Forelimb muscle (tissue), 1 donor: ENCODE results near the gene POLR2J. TPM values are rescaled to one million over a fixed set of nuclear protein-coding genes. Genes with fewer than 3 reads are reported as not detected.
A peak's percentile ranks its signal among the peaks of the same experiment; 100 is the strongest.
"Not testable (repeated sequence)": the region's sequence is repeated elsewhere in the genome, so short reads cannot be mapped to it uniquely, and the experiment has no call there.

Experiments
- DNase-seq: peaks from one replicate; pipeline ENCODE4 v3.0.0-alpha.2; 2013; ENCODE audit warnings: low read depth
- polyA plus RNA-seq: library from polyadenylated mRNA; unstranded; fragments of 120-200 nt; gene quantifications from one replicate; pipeline ENCODE4 v1.2.1, GENCODE V29; 2013; ENCODE audit not compliant: insufficient read length

Gene POLR2J
- polyA plus RNA-seq, 1 donor = 28.0 TPM

DNA sequence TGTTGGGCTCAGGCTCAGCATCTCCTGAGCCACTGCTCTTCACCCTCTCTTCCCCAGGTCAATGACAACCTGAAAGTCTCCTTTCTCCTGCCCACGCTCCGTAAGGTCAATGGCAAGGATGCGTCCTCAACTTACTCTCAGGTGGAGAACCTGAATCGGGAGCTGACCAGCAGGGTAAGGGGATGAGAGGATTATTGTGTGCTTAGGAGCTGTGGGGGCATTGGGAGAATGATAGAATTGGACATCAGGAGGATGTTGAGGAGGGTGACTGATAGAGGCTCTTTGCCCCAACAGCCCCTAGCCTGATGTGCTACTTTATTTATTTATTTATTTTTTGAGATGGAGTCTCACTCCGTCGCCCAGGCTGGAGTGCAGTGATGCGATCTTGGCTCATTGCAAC, 12.6 kb downstream of the POLR2J start:
- DNase-seq = no peak

DNA sequence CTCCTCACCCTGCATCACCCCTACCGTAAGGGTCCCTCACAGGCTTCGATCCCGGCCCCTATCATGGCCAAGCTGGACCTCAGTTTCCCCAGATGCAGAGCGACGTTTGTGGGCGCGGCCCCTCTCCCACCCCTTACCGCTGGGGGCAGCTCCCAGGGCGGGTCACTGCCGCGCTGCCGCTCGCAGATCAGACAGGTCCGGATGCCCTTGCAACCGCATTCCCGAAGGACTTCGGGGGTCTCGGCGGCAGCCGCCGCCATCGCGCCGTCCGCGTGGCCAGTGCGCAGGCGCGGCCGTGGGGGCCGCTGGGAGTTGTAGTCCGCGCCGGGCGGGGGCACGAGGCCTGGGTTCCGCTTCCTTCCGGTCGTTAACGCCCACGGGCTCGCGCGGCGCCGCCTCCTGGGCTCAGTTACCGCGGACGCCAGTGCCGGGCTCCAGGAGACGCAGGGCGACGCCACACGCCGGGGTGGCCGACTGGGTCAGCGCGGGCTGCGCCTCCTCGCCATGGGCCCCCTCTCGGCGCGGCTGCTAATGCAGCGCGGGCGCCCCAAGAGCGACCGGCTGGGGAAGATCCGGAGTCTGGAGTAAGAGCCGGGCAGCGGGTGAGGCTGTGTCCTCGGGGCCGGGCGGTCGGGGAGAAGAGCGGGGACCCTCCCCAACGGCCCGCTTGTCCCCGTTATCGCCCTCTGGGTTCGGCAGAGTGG, 14.0 kb downstream of the POLR2J start, which contains the start of the genes ALKBH4 and LRWD1:
Gene ALKBH4 (minus strand): TSS at position 287 of the 704 bp plus-strand sequence. CDS start 27 bp downstream, at position 260.
Gene LRWD1 (plus strand): TSS at position 408 of the 704 bp plus-strand sequence. CDS start 97 bp downstream, at position 505.
- DNase-seq = peak; percentile 65

DNA sequence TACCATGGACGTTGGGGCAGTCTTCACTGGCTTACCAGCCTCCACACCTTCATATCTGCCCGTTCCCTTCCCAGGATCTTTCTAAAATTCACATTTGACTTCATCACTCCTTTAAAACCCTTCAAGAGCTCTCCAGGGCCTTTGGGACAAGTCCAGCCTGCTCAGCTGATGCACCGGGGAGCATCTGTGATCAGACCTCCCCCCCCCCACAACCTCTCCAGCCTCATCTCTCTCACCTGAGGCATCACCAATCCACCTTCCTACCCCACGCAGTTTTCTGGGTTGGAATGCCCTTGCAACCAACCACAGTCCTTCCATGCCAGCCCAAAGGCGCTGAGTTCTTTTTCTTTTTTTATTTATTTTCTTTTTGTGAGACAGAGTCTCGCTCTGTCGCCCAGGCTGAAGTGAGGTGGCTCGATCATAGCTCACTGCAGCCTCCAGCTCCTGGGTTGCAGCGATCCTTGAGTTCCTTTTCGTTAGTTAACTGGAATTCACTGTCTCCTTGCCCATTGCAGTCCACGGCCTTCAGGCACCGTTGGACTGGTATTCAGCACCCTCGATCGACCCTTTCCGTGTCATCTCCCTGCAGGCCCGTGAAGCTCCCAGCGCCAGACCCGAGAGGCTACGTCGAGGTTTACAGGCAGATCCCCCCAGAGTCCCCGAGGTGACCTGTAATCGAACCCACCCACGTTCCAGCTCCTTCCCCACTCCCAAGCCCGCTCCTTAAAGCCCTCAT, 14.7 kb downstream of the POLR2J start:
- no peak for DNase-seq

DNA sequence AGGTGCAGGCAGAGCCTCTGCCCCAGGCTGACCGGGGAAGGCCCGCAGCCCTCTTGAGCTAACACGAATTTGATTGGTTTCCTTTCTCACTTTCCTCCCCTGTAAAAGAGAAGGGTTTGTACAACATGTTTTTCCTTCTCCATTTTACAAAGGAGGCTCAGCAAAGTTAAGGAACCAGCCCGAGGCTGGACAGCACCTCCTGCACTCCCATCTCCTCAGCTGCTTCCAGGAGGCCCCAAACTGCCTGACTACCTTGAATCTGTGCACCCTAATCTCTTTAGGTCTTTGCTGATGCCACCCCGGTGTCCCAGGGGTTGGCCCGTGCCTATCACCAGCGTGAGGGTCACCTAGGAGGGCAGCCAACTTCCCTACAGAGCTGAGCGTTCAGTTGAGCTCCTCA, 18.3 kb downstream of the POLR2J start:
- no peak for DNase-seq

DNA sequence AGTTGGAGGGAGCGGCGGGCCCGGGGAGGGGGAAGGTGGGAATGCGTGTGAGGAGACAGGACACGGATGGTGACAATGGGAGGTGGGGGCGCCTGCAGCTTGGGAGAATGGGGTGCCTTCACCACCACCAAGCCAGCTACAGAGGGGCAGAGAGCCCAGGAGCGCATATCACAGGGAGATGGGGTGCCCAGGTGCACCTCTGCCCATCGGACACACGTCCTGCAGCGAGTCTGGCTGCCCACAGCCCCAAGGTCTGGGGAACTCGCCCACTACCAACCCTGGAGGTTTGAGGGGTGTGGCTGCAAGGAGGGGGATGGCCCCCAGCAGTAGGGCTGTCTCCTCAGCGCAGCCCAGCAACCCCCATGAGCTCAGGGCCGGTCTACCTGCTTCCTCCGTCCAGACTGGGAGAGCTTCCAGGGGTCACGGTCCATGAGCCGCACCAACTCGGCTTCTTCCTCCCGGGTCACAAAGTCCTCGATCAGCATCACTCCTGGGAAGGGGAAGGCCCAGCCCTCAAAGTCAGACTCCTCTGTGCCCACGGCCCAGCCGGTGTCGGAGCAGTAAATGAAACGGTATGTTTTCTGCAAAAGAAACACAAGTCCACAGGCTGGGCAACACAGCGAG, 19.4 kb downstream of the POLR2J start:
- DNase-seq = no peak

DNA sequence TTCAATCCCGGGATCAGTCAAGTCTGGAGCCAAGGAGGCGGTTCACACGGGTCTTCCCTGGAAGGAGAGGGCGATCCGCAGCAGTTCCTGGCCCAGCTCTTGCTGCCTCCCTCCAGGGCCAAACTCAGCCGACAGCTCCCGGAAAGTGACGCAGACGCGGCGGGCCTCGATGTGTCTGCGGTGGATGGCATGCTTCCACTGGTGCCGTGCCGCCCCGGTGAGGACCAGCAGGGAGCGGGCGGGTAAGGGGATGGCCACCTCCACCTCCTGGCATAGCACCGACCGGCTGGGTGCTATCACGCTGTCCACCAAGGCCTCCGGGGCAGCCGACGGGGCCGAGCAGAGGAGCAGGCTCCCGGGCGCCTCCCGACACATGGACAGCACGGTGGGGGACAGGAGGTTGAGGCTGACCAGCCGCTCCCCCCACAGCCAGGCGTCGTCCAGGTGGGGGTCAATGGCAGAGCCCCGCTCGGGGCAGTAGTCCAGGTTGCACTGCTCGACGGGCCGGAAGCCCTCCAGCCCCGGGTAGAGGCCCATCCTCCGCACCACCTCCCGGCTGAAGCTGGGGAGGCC, 21.3 kb downstream of the POLR2J start:
- no peak for DNase-seq

DNA sequence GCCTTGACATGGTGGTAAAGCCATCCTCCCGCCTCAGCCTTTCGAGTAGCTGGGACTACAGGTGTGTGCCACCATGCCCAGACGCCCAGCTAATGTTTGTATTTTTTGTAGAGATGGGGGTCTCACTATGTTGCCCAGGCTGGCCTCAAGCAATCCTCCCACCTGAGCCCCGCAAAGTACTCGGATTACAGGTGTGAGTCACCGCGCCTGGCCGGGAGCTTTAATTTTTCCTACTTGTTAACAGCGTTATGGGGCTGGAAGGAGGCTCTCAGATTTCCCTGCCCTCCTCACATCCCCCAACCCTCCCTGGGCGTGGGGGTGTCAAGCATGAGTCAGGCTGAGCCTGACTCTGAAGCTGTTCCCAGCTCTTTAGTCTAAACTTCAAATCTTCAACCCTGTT, 22.4 kb downstream of the POLR2J start:
- DNase-seq = no peak

DNA sequence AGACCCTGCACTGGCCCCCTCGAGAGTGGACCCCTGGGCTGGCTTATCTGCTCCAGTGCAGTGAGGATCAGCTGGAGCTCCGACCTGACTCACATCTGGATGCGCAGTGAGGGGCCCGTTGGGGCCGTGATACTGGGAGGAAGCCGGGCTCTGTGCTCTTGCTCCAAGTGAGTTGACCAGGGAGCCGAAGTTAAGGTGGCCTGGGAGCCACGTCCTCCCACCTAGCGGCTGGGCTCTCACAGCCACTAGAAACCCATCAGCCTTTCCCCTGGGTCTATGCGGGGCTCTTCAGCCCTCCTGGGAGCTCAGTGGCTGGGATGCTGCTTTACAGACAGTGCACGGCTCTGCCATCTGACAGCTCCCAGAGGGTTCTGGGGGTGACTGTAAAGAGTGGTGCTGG, 23.1 kb downstream of the POLR2J start:
- DNase-seq = no peak

DNA sequence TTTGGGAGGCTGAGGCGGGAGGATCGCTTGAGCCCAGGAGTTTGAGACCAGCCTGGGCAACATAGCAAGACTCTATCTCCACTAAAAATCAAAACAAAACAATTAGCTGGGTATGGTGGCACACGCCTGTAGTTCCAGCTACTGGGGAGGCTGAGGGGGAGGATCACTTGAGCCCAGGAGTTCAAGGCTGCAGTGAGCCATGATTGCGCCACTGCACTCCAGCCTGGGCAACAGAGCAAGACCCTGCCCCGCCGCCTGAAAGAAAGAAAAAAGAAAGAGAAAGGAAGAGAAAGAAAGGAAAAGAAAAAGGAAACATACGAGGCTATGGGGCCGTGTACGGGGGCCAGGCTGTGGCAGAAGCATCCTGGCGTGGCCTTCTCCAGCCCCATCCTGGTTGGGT, 23.8 kb downstream of the POLR2J start:
- DNase-seq = not testable (repeated sequence)

DNA sequence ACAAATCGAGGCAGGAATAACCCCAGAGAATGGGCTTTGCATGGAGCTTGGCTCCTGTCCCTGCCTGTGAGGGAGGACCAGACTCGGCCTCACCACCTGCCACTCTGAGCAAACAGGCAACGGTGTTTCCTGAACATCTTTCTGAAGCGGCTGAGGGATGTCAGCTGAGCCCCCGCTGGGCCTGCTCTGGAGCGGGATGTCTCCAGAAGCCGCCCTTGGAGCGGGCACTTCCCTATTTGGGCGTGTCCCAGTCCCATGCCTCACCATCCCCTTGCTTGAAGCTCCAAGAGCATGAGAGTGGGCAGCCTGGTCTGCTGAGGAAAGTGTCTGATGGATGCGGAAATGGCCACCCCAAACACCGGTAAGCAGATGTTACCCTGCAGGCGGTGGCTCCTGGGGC, 24.3 kb downstream of the POLR2J start:
- DNase-seq = no peak

DNA sequence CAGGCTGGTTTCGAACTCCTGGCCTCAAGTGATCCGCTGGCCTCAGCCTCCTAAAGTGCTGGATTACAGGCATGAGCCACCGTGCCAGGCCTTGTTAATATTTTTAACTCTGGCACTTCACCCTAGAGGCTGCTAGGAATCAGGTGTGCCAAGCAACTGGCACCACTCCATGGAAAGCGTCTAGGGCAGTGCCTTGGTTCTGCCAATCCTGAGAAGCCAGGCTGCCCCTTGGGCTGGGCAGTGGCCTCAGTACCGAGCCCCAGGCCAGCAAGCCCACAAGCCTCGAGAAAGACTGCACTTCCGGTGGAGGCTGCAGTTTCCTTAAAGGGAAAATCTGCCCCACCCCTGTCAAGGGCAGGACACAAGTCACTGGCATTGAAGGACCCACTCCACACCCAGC, 25.4 kb downstream of the POLR2J start:
- DNase-seq = no peak

DNA sequence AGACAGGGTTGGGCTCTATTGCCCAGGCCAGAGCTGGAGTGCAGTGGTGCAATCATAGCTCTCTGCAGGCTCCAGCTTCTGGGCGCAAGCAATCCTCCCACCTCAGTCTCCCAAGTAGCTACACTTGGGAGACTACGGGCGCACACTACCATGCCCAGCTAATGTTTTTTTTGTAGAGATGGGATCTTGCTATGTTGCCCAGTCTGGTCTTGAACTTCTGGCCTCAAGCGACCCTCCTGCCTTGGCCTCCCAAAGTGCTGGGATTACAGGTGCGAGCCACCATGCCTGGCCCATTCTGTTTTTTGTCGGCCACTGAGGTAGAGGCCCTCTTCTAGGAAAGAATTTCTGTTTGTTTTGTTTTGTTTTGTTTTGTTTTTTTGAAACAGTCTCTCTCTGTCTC, 26.3 kb downstream of the POLR2J start:
- no peak for DNase-seq

DNA sequence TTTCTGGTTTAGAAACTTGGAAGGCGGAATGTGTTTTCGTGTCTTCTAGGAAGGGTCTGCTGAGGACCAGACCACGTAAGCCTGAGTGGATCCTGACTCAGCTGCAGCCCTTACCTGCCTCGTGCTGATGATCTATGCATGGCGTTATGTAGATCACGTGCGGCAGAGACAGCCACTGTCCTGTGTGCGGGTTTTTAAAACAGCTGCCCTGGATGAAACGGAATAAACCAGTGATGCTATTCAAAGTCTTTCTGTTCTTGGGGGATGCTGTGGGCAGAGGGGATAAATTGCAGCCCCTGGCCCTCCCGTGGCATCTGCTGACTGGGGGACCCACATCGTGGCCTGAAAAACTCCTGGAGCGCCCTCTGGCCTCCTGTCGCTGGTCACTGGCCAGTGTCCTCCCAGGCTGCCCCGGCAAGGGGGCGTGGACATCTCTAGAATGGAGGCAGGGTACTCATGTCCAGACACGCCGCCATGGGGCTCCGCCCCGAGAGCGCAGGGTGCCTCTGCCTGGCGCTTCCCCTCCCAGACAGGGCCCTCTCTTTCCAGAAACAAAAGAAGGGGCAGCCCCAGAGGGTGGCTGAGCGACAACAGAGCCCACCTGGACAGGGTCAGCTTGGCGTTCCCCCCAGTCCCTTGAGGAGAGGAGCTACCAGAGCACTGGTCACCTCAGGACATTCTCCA, 27.2 kb downstream of the POLR2J start:
- DNase-seq = no peak

DNA sequence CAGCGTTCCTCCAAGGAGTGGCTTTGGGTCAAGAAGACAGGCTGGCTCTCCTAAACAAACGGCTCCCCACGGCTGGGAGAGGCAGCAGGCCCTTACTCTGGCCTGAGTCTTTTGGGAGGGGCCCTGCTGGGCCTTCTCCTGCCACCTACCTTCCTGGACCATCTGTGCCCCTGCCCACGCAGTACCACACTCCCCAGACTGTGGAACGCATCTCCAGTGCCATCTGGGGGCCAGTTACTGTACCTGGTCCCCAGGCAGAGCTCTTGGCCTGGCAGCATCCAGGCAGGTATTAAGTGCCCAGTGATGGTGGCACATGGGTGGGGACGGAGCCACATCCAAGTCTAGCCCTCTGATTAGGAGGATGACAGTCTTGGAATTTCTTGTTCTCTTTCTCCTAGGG, 28.5 kb downstream of the POLR2J start:
- DNase-seq = no peak

DNA sequence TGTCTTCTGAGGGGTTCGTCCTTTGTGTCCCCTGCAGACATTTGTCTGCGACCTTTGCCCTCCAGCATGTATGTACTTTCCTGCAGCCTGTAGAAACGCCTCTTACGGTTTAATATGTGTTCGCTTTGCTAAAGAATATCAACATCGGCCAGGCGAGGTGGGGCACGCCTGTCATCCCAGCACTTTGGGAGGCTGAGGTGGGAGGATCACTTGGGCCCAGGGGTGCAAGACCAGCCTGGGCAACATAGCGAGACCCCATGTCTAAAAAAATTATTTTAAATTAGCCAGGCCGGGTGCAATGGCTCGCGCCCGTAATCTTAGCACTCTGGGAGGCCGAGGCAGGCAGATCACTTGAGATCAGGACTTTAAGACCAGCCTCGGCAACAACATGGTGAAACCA, 29.6 kb downstream of the POLR2J start:
- no peak for DNase-seq

DNA sequence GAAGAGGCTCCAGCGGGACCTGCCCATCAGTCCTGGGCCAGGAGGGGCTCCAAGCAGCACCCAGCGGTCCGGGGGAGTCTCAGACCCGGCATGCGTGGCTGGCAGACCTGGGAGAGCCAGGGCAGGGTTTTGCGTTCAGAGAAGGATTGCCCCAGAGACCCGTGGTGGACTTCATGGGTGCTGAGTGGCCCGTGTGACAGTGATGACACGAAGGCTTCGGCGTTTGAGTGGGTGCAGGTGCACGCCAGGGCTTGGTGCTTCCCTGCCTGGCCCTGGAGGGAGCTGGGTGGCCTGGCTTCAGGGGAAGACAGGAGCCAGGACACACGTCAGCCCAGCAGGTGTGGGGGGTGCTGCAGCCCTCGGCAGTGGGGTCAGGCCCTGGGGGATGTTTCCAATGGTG, 31.4 kb downstream of the POLR2J start:
- no peak for DNase-seq

DNA sequence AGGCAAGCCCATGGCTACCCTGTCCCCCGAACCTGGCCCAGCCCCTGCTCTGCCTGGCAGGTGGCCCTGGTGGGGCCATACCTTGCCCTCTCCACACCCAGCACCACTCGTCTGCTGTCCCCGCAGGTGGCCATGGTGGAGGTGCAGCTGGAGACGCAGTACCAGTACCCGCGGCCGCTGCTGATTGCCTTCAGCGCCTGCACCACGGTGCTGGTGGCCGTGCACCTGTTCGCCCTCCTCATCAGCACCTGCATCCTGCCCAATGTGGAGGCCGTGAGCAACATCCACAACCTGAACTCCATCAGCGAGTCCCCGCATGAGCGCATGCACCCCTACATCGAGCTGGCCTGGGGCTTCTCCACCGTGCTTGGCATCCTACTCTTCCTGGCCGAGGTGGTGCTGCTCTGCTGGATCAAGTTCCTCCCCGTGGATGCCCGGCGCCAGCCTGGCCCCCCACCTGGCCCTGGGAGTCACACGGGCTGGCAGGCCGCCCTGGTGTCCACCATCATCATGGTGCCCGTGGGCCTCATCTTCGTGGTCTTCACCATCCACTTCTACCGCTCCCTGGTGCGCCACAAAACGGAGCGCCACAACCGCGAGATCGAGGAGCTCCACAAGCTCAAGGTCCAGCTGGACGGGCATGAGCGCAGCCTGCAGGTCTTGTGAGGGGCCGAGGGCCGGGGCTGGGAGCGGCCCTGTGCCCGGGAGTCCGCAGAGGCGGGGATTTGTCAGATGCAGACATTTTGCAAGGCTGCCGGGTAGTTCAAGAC, 32.1 kb downstream of the POLR2J start:
- DNase-seq = no peak

DNA sequence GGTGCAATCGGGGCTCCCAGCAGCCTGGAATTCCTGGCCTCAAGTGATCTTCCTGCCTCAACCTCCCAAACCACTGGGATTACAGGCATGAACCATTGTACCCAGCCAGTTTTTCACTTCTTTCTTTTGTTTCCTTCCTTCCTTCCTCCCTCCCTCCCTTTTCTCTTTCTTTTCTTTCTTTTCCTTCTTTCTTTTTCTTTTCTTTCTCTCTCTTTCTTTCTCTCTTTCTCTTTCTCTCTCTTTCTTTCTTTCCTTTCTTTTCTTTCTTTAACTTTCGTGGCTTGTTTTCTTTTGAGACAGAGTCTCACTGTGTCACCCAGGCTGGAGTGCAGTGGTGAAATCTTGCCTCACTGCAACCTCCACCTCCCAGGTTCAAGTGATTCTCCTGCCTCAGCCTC, 33.0 kb downstream of the POLR2J start:
- no peak for DNase-seq

DNA sequence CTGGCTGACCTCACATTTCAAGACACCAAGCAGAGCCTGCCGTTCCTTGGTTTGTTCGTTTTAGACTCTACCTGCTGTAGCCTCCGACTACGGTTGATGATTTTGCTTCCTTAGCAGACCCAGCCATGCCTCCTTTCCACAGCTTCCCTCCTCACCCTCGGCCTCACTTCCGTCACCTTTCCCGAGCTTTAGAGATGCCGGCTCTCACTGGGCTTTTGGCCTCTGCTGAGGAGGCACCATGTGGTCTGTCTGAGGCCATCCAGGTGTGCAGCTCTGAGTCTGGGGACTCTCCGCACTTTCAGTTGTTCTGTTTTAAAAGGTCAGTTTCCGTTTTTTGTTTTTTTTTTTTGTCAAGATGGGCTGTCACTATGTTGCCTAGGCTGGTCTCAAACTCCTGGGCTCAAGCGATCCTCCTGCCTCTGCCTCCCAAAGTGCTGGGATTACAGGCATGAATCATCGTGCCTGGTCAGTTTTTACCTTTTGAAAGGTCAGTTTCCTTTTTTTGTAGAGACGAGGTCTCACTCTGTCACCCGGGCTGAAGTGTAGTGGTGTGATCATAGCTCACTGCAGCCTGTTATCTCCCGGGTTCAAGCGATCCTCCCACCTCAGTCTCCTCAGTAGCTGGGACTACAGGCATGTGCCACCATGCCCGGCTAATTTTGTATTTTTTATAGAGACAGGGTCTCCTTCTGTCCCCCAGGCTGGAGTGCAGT, 33.6 kb downstream of the POLR2J start:
- no peak for DNase-seq
